Occipital lobe (tissue), 2 donors: ENCODE measurements around the gene CIT. TPM values are rescaled to one million over a fixed set of nuclear protein-coding genes. Genes with fewer than 3 reads are reported as not detected.

Experiments
- DNase-seq: peaks from one replicate; lab custom pipeline; 2025; lab: John Stamatoyannopoulos, UW
- total RNA-seq: library from RNA; depleted of rRNA; stranded (reverse); fragments of >200 nt; gene quantifications from one replicate; pipeline ENCODE4 v1.2.3, GENCODE V29; 2014

CIT gene
- total RNA-seq, 1 donor from 2014 or later = 13.3 TPM

GRCh38 chr12:119807380-119807779 lies 69.7 kb downstream of the CIT start:
- no peak for DNase-seq

- DNase-seq = peak; percentile 69
Observed at GRCh38 chr12:119804011-119804641, 73.0 kb downstream of the CIT start.

DNA sequence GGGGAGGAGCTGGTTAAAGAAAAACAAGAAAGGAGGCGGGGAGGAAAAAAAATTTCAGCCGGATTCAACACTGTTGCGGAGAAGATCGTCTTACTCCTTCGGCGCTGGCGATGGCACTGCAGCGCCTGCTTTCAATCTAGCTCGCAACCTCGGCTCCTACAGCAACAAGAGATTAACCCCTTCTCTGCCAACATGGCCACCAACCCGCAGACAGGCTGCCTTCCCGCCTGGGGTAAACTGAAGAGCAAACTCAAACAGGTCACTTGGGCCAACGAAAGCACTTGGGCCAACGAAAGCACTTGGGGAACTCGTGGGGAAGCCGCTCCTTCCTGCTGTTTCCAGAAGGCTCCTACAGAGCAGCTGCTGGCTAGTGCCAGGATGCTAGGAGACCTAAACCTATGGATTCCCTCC lies 73.7 kb downstream of the CIT start:
- DNase-seq = peak; percentile 45

- DNase-seq = peak; percentile 77
Observed at GRCh38 chr12:119802472-119802871, 74.6 kb downstream of the CIT start.

- DNase-seq = peak; percentile 31
Observed at GRCh38 chr12:119797090-119797489, 80.0 kb downstream of the CIT start.

GRCh38 chr12:119796292-119796691 lies 80.8 kb downstream of the CIT start:
- DNase-seq = no peak

- peak; percentile 43 for DNase-seq
Observed at GRCh38 chr12:119791453-119791852, 85.7 kb downstream of the CIT start.

- no peak for DNase-seq
Observed at GRCh38 chr12:119788786-119789185, 88.3 kb downstream of the CIT start.

GRCh38 chr12:119786539-119786938 lies 90.6 kb downstream of the CIT start:
- DNase-seq = no peak

GRCh38 chr12:119784673-119785072 lies 92.4 kb downstream of the CIT start:
- no peak for DNase-seq

GRCh38 chr12:119783787-119784186 lies 93.3 kb downstream of the CIT start:
- DNase-seq = no peak

- no peak for DNase-seq
Observed at GRCh38 chr12:119781804-119782203, 95.3 kb downstream of the CIT start.

DNA sequence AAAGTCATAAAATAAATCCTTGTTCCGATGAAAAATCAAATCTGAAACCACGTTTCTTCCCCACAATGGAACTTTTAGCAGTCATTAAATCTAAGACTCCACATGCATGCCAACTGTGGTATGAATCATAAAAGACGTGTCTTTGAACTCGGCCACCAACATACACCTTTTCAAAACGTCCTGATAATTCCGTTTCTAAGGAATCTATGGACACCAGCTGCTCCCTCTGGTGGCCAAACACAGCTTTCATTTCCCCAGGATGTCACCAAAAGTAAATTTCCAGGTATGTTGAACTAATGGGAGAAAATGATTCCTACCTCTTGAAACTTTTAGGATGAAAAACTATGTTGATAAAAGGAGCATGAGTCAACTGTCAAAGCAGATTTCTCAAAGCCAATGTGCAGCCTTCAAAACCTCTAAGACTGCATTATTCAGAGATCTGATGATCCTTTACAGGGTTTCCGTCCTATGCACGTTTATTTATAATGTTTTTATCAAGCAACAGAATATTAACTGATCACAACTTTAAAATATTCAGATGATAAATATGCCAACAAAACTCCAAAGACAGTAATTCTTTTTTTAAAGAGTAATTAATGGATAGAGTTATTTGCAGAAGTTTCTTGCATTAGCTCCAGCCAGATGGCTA lies 96.2 kb downstream of the CIT start:
- no peak for DNase-seq

GRCh38 chr12:119775246-119775895 lies 101.7 kb downstream of the CIT start:
- DNase-seq = no peak

DNA sequence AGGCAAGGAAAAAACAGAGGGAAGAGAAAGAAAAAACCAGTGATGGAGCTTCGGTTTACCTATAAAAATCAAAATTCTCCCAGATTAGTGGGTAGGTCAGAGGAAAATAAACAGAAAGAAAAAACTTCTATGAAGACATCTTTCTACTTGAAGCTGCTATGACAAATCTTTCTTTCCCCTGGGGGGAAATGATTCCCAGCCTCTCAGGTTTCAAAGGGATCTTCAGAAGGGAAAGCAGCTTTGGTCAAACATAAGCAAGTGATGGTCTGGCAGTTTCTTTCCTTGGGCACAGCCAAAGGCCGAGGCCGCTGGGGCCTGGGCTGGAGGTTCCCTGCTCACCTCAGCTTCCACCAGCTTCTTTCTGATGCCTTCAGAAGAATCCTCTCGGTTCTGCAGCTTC lies 104.7 kb downstream of the CIT start:
- DNase-seq = no peak

DNA sequence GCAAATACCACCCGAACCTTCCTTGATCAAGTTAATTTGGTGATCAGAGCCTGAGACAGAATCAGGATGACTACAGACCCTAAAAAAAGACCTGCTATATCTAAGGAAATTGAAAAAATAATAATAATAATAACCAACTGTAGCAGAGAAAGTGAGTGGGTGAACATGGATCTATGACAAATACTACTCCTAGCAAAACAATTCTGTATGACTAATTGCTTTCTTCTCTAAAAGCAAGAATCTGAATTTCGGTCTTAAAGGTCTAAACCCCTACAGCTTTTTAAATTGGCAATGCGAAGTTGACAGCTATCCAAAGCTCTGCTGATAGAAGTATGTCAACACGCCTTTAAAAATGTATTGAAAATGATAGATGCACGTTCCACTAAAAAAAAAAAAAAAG lies 107.0 kb downstream of the CIT start:
- no peak for DNase-seq

- no peak for DNase-seq
Observed at GRCh38 chr12:119762619-119763018, 114.5 kb downstream of the CIT start.

GRCh38 chr12:119758722-119759121 lies 118.4 kb downstream of the CIT start:
- no peak for DNase-seq

DNA sequence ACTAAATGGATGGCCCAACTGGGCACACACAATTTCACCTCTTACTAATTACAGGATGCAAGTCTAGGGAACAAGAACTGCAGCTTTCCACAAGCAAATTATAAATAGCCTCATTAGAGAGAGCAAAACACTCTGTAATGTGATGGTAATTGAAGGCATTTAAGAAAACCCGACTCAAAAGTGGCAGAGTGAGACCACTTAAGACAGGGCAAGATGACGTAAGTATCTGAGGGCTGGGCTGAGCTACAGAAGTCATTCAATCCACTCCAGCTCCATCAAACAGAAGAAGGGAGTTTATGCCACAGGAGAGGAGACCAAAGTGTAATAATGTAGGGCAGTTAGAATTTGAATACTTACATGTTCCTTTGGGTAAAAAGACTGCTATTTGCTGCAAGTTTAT lies 118.9 kb downstream of the CIT start:
- DNase-seq = no peak

DNA sequence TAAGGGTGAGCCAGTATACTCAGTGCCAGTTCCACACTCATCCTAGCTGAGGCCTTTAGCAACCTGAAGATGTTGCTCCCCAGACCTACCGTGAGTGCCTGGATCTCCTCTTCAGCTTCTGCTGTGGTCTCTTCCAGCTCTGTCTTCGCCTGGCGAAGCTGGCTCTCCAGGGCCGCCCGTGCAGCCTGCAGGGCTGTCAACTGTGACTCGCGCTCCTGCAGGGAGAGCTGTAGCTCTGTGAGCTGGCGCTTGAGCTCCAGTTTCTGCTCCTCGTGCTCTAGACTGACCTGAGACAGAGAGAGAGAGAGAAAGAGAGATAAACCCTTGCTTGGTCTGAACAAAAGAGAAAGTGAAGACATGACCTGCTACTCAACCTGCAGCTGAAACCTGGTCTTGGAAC lies 125.2 kb downstream of the CIT start:
- DNase-seq = no peak

GRCh38 chr12:119749666-119750065 lies 127.5 kb downstream of the CIT start:
- no peak for DNase-seq

DNA sequence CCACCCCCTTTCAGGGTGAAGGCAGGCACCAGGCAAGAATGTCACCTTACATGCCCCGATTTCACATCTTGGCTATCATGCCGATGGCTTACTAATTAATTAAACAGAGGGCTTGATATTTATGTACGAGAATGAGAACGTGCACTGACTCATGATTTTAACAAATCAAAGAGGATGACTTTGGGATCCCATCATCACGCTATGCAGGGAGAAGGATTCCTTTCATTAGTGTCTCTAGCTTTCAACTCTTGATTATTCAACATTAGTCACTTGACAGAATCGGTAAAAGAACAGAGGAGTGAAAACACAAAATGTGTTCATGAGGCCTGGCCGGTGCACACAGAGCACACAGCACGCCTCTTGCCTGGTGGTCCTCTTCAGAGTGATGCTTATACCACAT lies 128.6 kb downstream of the CIT start:
- no peak for DNase-seq

GRCh38 chr12:119746169-119746568 lies 131.0 kb downstream of the CIT start:
- DNase-seq = no peak
